HG03571 (cell line): ENCODE results near the gene PAK4.
"Not testable (repeated sequence)": the region's sequence is repeated elsewhere in the genome, so short reads cannot be mapped to it uniquely, and the experiment has no call there.

ENCODE experiments used
- ATAC-seq: cut with Tn5 transposase; IDR thresholded peaks from one replicate; pipeline ENCODE4 v1.9.1; 2021; ENCODE audit not compliant: unreplicated experiment

PAK4 gene

DNA sequence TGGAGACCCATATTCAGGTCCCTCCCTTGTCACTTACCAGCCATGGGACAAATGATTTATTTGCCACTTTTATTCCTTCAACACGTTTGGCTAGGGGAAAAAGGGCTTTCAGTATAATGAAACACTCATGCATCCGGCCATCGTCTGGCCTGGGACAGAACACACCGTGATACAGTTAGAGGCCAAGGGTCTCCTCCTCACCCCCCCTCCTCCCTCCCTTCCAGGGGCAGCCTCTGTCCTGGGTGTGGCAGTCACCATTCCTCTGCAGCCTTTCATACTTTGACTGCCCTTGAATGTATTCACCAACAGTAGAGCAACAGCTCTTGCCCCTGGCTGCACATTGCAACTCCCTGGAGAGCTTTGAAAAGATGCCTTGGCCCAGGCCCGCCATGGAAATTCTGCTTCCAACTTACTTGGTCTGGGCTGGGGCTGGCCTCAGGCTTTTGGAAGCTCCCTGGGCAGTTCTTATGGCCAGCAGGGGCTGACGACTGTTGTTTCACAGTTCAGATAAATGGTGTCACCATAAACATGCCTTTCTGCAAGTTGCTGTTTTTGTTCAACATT is 3.0 kb downstream of the PAK4 start:
- ATAC-seq = no peak

DNA sequence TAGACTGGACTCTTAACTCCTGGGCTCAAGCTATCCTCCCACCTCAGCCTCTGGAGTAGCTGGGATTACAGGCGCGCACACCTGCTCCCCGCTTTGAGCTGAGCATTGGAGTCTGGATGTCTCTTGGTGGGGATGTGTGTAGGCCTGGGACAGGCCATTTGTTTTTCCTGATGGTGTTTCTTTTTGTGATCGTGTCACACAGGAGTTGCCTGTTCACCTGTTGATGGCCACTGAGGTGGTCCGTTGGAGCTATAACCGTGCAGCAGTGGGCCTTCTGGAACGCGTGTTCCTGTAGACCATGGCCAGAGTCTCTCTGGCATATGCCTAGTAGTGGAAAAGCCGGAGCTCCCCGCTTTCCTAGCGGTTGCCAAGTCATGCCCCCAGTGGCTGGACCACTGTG is 3.5 kb downstream of the PAK4 start:
- ATAC-seq = no peak

DNA sequence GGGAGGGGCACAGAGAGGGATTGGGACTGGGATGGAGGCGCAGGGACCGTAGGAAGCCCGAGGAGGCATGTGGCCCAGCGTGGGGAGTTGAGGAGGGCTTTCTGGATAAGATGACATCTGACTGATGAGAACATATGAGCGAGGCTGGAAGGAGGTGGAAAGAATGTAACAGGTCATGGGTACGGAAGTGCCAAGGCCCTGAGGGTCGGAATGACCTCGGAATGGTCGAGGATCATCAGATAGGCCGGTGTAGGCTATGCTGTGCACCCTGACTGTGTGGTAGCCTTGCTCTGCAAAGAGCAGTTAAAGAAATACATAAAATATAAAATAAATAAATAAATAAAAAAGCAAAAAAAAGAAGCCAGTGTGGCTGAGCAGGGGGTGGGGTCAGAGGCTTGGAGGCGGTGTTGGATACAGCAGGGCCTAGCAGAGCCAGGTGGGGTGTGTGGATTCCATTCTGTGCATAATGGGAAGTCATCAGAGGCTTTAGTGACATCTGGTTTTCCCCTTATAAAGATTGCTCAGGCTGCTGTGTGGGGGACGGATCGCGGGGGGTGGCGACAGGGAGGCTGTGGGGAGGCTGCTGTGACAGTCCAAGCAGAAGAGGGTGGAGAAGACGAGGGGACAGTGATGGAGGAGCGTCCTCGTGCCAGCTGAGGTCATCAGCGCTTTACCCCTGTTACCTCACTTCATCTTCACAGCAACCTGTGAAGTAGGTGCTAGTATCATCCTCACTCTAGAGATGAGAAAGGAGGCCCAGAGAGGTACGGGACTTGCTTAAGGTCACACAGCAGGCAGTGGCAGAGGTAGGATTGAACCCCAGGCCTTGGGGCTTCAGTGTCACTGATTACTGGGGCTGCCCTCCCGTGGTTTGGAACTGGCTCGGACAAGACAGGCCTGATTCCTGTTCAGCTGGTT is 5.0 kb downstream of the PAK4 start:
- ATAC-seq = no peak

DNA sequence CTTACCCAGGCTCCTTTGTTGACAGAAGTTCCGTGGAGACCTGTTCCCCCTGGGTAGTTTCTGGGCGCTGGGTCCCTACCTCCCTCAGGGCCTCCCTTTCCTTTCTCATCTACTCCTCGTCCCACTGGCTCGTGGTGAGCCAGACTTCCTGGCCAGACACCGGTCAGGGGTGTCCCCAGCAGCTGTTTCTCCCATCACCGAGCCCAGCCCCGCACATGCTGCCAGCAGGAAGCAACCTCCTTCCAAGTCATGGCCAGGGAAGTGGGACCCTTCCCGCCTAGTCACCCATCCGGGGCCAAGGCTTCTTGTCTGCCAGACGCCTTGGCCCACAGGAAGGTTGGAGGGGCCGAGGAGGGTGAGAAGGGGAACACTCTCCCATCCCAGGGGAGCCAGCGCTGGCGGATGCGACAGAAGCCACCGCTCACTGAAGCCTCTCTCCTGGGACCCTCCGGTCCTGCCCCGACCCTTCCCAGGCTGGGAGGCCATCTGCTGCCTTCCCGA is 5.7 kb downstream of the PAK4 start:
- ATAC-seq = no peak

DNA sequence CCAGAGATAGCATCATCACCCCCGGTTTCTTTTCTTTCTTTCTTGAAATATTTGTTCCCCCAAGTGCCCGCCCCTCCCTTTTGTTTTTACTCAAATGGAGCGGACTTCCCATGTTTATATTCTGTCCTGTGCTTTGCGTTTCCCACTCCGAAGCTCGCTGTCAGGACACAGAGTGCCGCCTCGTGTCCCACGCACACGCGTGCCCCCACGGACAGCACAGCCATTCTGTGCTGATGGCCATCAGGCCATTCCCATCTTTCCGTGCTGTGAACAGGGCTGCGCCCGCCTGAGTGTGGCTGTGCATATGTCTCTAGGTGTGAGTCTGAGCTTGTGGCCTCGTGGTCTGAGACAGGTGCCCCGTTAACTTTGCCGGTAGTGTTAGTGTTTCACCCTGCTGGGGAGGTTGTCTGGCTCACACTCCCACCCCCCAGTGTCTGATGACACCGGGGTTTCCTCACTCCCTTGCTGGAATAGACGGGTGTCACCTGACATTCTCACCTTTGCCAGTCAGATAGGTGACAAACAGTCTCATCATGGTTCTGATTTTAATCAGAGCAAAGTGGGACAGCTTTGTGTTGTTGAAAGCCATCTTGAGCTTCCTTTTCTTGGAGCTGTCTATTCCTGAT is 6.9 kb downstream of the PAK4 start:
- ATAC-seq = no peak

DNA sequence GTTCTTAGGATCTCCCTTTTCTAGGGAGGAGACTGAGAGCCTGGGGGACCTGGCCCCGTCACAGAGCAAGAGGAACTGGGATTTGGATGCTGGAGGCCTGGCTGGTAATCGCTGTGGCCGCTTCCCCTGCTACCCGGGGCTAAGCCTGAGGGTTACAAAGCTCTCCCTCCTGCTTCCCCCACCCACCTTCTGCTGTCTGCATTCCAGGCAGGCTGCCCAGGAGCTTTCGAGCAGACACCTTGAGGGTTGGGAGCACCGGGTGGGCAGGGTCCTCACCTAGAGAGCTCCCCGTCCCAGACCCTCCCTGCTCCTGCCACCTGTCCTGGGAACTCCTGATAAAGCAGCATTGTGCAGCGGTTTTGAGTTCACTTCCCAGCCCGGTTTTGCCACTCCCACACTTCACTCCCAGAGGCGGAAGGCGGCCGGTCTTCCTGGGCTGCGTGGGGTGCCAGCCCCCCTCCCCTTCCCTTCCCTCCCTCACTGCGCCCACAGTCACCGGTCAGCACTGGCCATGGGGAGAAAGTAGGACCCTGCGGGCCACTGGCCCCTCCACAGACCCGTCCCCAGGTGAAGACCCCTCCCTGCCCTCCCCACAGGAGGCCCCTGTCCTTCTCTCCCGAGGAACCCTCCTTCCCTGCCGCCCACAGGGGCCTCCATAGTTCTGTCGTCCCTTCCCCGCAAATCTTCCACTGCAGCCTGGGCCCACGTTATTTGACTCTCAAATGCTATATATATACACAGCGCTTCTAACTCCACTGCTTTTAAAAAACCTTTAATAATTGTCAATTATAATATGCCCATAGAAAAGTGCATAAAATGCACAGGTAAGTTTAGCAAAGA is 8.1 kb downstream of the PAK4 start:
- ATAC-seq = no peak

DNA sequence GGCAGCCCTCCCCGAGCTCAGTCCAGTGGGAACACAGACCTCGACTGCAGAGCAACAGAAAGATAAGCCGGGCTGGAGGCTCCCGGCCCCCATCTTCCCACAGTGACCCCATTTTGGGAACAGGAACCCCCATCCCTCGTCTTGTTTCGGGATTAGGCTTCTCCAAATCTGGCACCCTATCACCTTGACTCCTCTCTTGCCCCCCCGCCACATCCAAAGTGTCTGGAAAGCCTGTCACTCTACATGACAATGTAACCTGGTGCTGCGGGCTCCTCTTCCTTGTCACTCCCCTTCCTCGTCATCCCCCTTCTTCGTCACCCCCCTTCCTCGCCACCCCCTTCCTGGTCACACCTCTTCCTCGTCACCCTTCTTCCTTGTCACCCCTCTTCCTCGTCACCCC is 10.1 kb downstream of the PAK4 start:
- no peak for ATAC-seq

DNA sequence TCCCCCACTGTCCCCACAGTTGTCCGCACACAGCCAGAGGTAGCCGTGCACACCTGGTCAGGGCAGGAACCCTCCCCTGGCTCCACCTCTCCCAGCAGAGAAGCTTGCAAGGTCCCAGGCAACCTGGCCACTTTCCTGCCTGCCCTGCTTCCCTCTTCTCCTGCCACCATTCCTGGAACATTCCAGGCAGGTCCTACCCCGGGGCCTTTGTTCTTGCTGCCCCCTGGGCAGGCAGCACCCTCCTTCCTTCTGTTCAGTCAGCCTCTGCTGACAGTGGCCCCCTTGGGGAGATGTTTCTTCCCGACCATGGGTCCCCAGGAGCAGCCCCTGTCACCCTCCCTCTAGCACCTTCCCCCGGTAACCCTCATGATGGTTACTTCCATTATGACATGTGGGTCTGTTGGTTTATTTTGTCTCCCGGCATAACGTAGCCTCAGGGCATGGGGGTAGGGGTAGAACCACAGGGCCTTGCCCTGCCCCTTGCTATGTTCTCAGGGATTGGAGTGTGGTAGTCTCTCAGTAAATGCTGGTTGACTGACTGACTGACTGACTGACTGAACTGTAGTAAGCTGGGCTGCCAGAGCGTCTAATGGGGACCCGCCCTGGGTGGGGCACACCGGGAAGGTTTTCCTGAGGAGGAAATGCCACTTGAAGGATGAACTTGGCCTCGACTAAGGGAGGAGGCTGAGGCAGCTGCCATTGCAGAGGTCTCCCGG is 10.8 kb downstream of the PAK4 start:
- no peak for ATAC-seq

DNA sequence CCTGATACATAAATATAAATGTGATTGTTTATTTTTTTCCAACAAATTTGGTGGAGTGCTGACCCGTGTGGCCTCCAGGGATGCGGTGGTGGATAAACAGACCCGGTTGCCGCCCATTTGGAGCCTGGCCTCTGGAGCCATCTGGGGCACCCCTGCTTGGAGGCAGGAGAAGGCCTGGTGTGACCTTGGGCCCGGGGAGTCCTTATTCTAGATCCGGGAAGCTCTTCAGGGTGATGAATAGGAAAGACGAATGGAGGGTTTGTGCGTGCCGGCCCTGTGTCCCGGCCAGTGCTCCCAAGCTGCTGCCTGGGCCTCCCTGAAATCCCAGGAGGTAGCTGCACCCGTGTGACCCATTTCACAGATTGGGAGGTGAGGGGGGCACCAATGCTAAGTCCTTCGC is 11.5 kb downstream of the PAK4 start:
- no peak for ATAC-seq

DNA sequence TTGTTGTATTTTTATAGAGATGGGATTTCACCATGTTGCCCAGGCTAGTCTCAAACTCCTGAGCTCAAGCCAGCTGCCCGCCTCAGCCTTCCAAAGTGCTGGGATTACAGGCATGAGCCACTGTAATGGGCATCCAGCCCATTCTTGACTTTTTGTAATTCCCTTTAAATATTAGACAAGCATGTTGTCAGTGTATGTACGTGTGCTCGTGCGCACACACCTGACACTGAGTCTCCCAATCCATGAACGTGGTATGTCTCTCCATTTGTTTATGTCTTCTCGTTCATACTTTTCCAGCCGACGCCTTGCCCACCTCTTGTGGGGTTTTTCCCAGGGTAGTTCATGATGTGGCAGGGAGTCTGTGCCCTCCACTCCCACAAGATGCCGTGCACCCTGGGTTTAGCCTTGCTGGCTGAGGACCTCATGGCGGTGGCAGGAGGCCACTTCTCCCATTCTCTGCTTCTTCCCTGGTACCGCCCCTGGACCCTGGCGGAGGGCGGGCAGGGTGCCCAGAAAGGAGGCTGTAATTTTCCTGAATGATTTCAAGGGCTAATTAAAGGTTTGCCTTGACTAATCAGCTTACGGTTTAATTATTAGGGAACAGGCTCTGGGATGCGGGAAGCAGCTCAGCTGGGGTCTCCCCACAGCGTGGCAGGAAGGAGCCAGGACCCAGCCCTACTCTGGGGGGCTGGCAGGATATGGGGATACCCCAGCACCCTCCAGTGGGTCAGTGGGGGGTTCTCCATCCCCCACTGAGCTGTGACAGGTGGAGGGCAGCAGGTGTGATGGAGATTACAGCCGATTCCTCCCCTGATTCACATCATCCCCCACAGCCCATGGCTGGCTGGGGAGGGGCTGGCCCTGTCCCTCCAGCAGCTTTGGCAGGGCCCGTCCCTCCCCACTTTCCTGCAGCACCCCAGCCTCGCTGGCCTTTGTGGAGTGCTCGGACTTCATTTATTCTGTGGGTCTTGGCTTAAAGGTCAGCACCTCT is 12.9 kb downstream of the PAK4 start:
- ATAC-seq = no peak

DNA sequence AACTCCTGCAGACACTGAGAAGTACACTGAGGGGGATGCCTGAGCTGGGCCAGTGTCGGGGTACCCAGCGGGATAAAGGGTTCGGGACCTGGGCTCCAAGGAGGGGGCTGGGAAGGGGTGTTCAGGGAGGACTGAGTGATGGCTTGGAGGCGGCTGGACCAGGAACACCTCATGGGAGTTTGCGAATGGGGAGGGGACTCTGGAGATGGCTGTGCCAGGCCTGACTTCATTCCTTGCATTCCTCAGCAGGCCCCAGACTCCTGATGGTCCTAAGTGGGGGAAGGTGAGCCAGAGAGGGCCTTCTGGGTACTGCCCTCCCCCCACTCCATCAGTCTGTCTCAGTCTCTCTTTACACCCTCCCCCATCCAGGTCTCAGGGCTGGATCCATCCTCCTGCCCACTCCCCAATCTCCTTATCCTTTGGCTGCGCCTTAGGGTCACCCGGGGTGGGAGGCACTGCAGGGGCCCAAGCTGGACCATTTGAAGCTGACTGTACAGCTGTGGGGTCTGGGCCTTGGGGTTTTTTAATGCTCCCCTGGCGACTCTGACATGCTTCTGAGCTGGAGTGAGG is 13.8 kb downstream of the PAK4 start:
- ATAC-seq = no peak

DNA sequence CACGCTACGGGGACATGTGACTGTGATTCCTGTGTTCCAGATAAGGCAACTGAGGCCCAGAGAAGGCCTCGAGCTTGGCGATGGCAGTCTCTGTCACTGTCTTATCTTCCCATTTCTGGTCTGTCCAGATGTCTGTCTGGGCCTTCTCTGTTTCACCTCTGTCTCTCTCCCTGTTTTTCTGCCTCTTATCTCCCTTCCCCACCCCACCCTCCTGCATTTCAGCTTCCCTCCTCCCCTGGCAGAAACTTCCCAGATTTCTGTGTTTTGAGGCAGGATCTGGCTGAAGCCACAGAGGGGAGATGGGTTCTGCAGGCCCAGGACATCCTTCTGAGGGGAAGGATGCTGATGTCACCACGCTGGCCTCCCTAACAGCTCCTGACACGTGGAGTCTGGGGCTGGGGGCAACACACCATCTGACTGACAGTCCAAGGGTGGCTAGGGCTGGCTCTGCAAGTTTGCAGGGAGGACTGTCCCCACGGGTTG is 14.4 kb downstream of the PAK4 start:
- ATAC-seq = no peak

DNA sequence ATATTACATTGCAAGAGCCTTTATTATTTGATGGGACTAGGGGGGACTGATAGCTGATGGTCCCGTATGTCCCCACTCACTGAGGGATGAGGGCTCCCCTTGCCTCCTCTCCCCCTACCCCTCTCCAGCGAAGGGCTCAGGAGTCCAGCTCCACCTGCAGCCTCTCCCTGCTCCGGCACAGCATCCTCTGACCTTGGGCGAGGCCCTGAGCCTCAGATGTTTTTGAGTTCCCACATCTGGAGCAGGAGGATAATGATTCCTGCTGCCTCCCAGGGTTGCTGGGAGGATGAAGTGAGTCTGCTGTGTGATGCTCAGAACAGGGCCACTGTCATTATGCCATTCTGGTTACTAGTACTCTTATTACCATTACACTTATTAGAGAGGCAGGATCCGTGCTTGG is 15.0 kb downstream of the PAK4 start:
- ATAC-seq = no peak

DNA sequence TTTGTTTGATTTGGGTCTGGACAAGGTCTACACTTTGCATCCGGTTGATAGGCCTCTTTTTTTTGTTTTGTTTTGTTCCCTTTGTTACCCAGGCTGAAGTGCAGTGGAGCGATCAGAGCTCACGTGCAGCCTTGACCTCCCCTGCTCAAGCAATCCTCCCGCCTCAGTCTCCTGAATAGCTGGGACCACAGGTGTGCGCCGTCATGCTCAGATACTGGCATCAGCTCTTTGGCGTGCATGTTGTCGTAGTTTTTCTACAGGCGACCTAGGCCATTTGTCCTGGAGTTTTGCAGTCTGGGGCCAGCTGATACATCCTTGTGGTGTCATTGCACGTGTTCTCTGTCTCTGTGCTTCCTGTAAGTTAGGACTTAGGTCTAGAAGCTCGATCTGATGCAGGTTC is 16.3 kb downstream of the PAK4 start:
- no peak for ATAC-seq

DNA sequence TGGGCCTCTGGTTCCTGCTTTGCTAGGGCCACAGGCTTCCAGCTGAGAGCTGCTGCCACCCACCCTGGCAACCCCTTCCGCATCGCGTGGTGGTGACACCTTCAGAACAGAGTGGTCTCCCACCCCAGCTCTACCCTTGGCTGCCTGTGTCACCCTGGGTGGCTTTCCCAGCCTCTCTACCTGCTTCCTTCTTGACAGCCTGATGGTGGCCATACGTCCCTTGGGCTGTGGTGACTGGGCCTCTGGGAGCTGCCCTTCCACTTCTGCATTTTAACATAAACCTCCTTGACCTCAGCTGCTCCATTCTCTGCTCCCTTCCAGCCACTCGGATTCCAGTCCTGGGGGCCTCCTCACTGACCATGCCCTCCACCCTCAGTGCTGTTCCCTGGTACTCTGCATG is 17.0 kb downstream of the PAK4 start:
- no peak for ATAC-seq

DNA sequence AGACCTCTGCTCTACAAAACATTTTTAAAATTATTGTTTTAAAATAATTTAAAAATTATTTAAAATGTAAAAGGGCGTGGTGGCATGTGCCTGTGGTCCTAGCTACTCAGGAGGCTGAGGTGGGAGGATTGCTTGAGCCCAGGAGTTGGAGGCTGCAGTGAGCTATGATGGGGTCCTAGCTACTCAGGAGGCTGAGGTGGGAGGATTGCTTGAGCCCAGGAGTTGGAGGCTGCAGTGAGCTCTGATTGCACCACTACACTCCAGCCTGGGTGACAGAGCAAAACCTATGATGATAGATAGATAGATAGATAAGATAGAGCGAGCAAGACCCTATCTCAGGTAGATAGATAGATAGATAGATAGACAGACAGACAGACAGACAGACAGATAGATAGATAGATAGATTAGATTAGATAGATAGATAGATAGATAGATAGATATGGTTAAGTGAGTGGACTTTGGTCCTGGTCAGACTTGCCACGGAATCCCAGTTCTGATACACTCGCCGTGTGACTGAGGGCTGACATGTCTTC is 18.2 kb downstream of the PAK4 start:
- not testable (repeated sequence) for ATAC-seq

DNA sequence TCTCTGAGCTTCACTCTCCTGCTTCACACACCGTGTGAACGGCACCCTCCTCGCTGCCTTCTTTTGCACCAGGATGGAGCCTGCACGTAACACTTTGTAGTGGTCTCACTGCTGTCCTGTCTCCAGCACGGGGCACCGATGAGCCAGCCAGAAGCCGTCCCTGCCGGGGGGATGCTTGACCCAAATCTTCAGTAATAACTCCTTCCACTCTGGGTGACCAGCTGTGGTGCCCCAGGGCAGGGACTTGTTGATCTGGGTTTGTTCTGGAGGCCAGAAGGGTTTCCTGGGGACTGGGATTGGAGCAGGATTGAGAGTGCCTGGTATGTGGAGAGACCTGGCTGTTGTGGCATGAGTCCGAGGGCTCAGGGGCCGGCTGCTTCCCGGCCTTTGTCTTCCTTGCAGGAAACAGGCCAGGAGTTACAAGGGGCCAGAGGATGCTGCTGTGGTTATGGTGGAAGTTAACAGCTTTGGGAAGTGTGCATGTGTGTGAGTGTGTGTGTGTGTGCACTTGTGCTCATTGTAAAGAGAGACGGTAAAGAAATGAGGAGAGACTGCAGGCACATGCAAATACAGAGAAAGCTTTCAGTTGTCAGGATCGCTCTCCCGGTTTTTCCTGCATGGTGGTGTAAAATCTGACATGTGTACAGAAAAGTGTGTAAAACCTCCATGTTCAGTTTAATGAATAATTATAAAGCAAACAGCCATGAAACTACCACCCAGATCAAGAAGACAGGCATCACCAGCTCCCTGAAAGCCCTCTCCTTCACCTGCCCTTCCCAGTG is 18.9 kb downstream of the PAK4 start:
- ATAC-seq = no peak
